ENCODE measurements around the gene HABP2.

The HABP2 gene

DNA sequence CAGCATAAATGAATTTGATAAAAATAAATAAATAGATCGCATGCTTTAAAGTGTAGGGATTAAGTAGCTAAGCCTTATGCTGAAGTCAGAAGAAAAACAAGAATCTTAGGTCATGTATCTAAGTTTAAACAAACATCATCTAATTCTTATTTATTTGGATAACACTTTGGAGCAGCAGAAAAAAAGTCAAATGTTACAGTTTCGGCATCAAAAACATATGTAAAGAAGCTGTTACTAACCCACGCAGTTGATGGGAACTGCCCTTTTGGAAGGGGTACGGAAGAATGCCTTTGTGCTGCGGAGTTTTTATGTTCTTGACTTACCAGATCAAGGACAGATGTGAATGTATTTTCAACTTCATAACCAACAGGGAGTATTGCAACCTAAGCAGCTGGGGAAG is 37.3 kb upstream of the HABP2 start:
- no peak for DNase-seq (ENCODE audit: low read depth)
- in situ Hi-C loops (cut with HindIII; ENCODE audit: low sequenced_read_pairs) = no loop called here
- no peak for TF ChIP-seq CTCF (IDR thresholded peaks at IDR 0.05; ENCODE audit: low read depth, low read length, missing control alignments)
- no peak overlapping the region for H3K4me3 ChIP-seq (ENCODE audit: low read depth, low read length)

DNA sequence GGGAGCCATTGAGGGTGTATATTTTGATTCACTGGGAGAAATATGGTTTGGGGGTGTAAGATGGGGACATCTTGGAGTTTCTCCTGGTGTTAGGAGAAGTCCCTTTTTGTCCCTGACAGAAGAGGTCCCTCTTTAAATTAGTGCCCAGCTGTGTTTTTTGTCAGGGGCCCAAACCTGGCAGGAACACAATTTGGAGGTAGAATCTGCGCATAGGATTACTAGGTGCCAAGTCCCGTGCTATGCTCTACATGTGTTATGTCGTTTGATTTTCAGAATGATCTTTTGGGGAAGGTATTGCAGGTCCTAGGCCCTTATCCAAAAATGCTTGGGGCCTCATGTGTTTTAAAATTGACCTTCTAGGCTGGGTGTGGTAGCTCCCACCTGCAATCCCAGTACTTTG is 36.8 kb upstream of the HABP2 start:
- no peak overlapping the region for H3K4me3 ChIP-seq (ENCODE audit: low read depth, low read length)
- in situ Hi-C loops (cut with HindIII; ENCODE audit: low sequenced_read_pairs) = no loop called here
- TF ChIP-seq CTCF (IDR thresholded peaks at IDR 0.05; ENCODE audit: low read depth, low read length, missing control alignments) = no peak
- DNase-seq (ENCODE audit: low read depth) = no peak

- no peak for TF ChIP-seq CTCF (IDR thresholded peaks at IDR 0.05; ENCODE audit: low read depth, low read length, missing control alignments)
- in situ Hi-C loops (cut with HindIII; ENCODE audit: low sequenced_read_pairs) = no loop called here
- DNase-seq (ENCODE audit: low read depth) = no peak
- no peak overlapping the region for H3K4me3 ChIP-seq (ENCODE audit: low read depth, low read length)
These were observed 35.5 kb upstream of the HABP2 start for GRCh38 chr10:113517165-113517900.

- in situ Hi-C loops (cut with HindIII; ENCODE audit: low sequenced_read_pairs) = no loop called here
- TF ChIP-seq CTCF (IDR thresholded peaks at IDR 0.05; ENCODE audit: low read depth, low read length, missing control alignments) = no peak
- no peak overlapping the region for H3K4me3 ChIP-seq (ENCODE audit: low read depth, low read length)
- DNase-seq (ENCODE audit: low read depth) = no peak
These were observed 35.0 kb upstream of the HABP2 start for GRCh38 chr10:113517901-113518260.

GRCh38 chr10:113518415-113518814 is 34.4 kb upstream of the HABP2 start:
- in situ Hi-C loops (cut with HindIII; ENCODE audit: low sequenced_read_pairs) = no loop called here
- no peak for TF ChIP-seq CTCF (IDR thresholded peaks at IDR 0.05; ENCODE audit: low read depth, low read length, missing control alignments)

DNA sequence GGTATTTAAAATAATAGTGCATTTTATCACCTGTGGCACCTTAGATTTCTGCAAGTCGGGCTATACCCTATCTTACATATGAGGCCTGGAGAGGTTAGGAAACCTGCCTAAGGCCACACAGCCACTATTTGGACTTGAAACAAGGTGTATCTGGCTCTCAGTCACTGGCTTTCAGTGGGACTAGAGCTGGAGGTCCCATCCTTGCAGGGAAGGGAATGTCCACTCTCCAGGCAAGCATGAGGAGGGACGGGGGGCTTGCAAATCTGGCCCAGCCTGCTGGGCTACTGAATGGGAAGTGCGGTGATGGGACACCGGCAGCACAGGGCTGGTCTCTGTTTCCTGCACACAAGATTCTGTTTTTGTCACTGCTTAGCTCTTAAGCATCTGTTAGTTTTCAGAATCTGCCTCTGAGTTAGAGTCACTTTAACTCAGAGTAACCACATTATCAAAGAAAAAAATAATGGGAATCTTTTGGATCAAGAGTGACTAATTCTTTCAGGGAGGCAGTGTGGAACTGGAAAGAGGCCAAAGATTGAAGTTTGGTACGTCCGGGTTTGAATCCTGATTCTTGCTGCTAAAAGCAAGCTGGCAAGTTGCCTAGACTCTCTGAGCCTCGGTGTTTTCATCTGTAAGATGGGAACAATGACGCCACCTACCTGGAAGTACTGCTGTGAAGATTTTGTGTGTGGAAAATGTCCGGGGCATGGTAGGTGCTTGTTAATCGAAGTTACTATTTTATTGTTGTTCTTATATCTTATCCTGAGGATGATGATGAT is 33.8 kb upstream of the HABP2 start:
- DNase-seq (ENCODE audit: low read depth) = no peak
- in situ Hi-C loops (cut with HindIII; ENCODE audit: low sequenced_read_pairs) = no loop called here
- H3K4me3 ChIP-seq (ENCODE audit: low read depth, low read length) = no peak overlapping the region
- no peak for TF ChIP-seq CTCF (IDR thresholded peaks at IDR 0.05; ENCODE audit: low read depth, low read length, missing control alignments)

More at GRCh38 chr10:113518415-113518814, 34.4 kb upstream of the HABP2 start:
- no peak for DNase-seq (ENCODE audit: low read depth)
- H3K4me3 ChIP-seq (ENCODE audit: low read depth, low read length) = no peak overlapping the region

All from astrocyte of the cerebellum (primary cell).